Thyroid gland (tissue), 4 donors: Measurements from ENCODE around the gene RAB31.

Experiments
- CTCF ChIP-seq, 6 experiments: fragments of 200-600 bp in 3 of 6; fragments of 450-650 bp in 3 of 6; sonication (generic) in 3 of 6; IDR thresholded peaks; one replicate each; pipeline ENCODE4 v1.5.1; 2016 to 2019; ENCODE audit warnings: antibody characterized with exemption in 6 of 6, mild to moderate bottlenecking in 2 of 6, inconsistent platforms in 1 of 6, moderate library complexity in 1 of 6
- POLR2A ChIP-seq, 2 donors: fragments of 450-650 bp; IDR thresholded peaks; one replicate each; pipeline ENCODE4 v1.6.1; 2017; ENCODE audit warnings: antibody characterized with exemption in 2 of 2, mild to moderate bottlenecking in 2 of 2, moderate library complexity in 1 of 2

DNA sequence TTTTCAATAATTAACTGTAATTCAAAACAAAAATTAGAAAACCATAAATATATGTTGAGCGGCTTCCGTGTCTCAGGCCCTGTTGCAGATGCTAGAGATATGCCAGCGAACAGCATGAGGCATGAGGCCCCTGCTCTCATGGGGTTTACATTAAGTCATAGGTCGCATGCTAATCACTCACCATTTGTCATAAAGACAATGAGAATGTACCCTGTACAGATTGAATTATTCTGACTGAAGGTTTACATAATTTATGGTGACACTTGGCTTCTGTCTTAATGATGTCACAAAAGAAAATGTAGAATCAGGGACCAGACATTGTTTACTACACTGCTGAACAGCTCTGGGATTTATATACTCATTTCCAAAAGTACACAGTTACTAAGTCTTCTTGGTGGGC is 199.8 kb downstream of the RAB31 start:
- TF ChIP-seq CTCF (IDR thresholded peaks at IDR 0.05) (no peak), POLR2A (IDR thresholded peaks at IDR 0.05) (no peak)
